ENCODE results near the gene TXNDC16. TPM values are rescaled to one million over a fixed set of nuclear protein-coding genes. Genes with fewer than 3 reads are reported as not detected.

Gene TXNDC16
- total RNA-seq, 2 experiments from 2014 or later = 10.5 to 12.0 TPM

GRCh38 chr14:52430474-52430873, 121.8 kb downstream of the TXNDC16 start:
- Mint-ChIP-seq H3K4me1 (no peaks in the 10 kb centered on the region), H3K27ac (no peak overlapping the region), H3K27me3 (no peaks in the 10 kb centered on the region), H3K9me3 (no peaks in the 10 kb centered on the region), H3K4me3 (no peak overlapping the region), H3K36me3 (ENCODE audit: low read depth) (peaks cover 46% of the 10 kb centered on the region)
- ChIA-PET CTCF (no interaction called here), POLR2A (no interaction called here)
- no peak for DNase-seq

GRCh38 chr14:52429451-52429850, 122.9 kb downstream of the TXNDC16 start:
- Mint-ChIP-seq H3K4me3 (no peak overlapping the region), H3K27ac (no peak overlapping the region), H3K27me3 (no peaks in the 10 kb centered on the region), H3K4me1 (no peaks in the 10 kb centered on the region), H3K9me3 (no peaks in the 10 kb centered on the region), H3K36me3 (ENCODE audit: low read depth) (peaks cover 42% of the 10 kb centered on the region)
- ChIA-PET CTCF (no interaction called here), POLR2A (no interaction called here)
- no peak for DNase-seq

- no peak for DNase-seq
- CTCF ChIA-PET = interaction anchor here (0.6 kb wide), 1 partner anchor 124 kb away, joined by 7 read pairs; no protein-coding TSS in a partner anchor
- H3K9me3 Mint-ChIP-seq = no peaks in the 10 kb centered on the region
Observed at GRCh38 chr14:52427460-52427859, 124.8 kb downstream of the TXNDC16 start.

GRCh38 chr14:52422650-52423356, 129.5 kb downstream of the TXNDC16 start:
- peaks cover 6% of the 10 kb centered on the region for H3K4me1 Mint-ChIP-seq
- no peak for DNase-seq
- H3K27me3 Mint-ChIP-seq = peaks cover 3% of the 10 kb centered on the region
- peaks cover 20% of the 10 kb centered on the region for H3K36me3 Mint-ChIP-seq (ENCODE audit: low read depth)
- H3K9me3 Mint-ChIP-seq = peaks cover 3% of the 10 kb centered on the region
- H3K4me3 Mint-ChIP-seq = no peak overlapping the region
- ChIA-PET CTCF (interaction anchor here (0.8 kb wide), 1 partner anchor 100 kb away, joined by 3 read pairs; no protein-coding TSS in a partner anchor), POLR2A (no interaction called here)
- H3K27ac Mint-ChIP-seq = no peak overlapping the region

More at GRCh38 chr14:52427460-52427859, 124.8 kb downstream of the TXNDC16 start:
- Mint-ChIP-seq H3K27me3 (no peaks in the 10 kb centered on the region), H3K27ac (no peak overlapping the region), H3K4me3 (no peak overlapping the region), H3K4me1 (no peaks in the 10 kb centered on the region), H3K36me3 (ENCODE audit: low read depth) (peaks cover 41% of the 10 kb centered on the region)
- POLR2A ChIA-PET = interaction anchor here (0.8 kb wide), 1 partner anchor 114 kb away, joined by 4 read pairs; no protein-coding TSS in a partner anchor

GRCh38 chr14:52417139-52417538, 135.2 kb downstream of the TXNDC16 start:
- H3K4me1 Mint-ChIP-seq = peaks cover 33% of the 10 kb centered on the region
- POLR2A ChIA-PET = no interaction called here
- peaks cover 3% of the 10 kb centered on the region for H3K27me3 Mint-ChIP-seq
- no peak overlapping the region for H3K4me3 Mint-ChIP-seq
- H3K36me3 Mint-ChIP-seq (ENCODE audit: low read depth) = peaks cover 29% of the 10 kb centered on the region
- H3K9me3 Mint-ChIP-seq = peaks cover 8% of the 10 kb centered on the region
- CTCF ChIA-PET = interaction anchor here (0.6 to 3.4 kb wide), 3 partner anchors 11 to 678 kb away, joined by 3 to 8 read pairs (median 4); no protein-coding TSS in a partner anchor
- no peak overlapping the region for H3K27ac Mint-ChIP-seq
- DNase-seq = no peak

- Mint-ChIP-seq H3K4me1 (peaks cover 39% of the 10 kb centered on the region), H3K4me3 (peak overlapping the region; percentile 49), H3K27me3 (peaks cover 3% of the 10 kb centered on the region), H3K36me3 (ENCODE audit: low read depth) (peaks cover 24% of the 10 kb centered on the region), H3K27ac (peak overlapping the region; percentile 74), H3K9me3 (peaks cover 5% of the 10 kb centered on the region)
- ChIA-PET CTCF (no interaction called here), POLR2A (no interaction called here)
- no peak for DNase-seq
Observed at GRCh38 chr14:52413729-52414408, 138.4 kb downstream of the TXNDC16 start.

GRCh38 chr14:52412426-52412825, 139.9 kb downstream of the TXNDC16 start:
- ChIA-PET CTCF (interaction anchor here (1.1 to 2.1 kb wide), 3 partner anchors 9 to 63 kb away, joined by 3 to 8 read pairs (median 6); no protein-coding TSS in a partner anchor), POLR2A (interaction anchor here (1.1 kb wide), 1 partner anchor 105 kb away, joined by 3 read pairs; no protein-coding TSS in a partner anchor)
- no peak for DNase-seq
- H3K36me3 Mint-ChIP-seq (ENCODE audit: low read depth) = peaks cover 24% of the 10 kb centered on the region
- H3K4me1 Mint-ChIP-seq = peaks cover 36% of the 10 kb centered on the region
- H3K27ac Mint-ChIP-seq = no peak overlapping the region
- peaks cover 5% of the 10 kb centered on the region for H3K9me3 Mint-ChIP-seq
- peaks cover 6% of the 10 kb centered on the region for H3K27me3 Mint-ChIP-seq
- H3K4me3 Mint-ChIP-seq = no peak overlapping the region

- POLR2A ChIA-PET = no interaction called here
- no peak for DNase-seq
- Mint-ChIP-seq H3K27ac (no peak overlapping the region), H3K27me3 (peaks cover 17% of the 10 kb centered on the region), H3K9me3 (peaks cover 12% of the 10 kb centered on the region), H3K4me3 (no peak overlapping the region), H3K36me3 (ENCODE audit: low read depth) (peaks cover 28% of the 10 kb centered on the region), H3K4me1 (peaks cover 61% of the 10 kb centered on the region)
- CTCF ChIA-PET = interaction anchor here (0.8 to 2.9 kb wide), 4 partner anchors 8 to 147 kb away, joined by 3 to 10 read pairs (median 6); partner anchors contain the start of genes GPR137C and TXNDC16
Observed at GRCh38 chr14:52405314-52405713, 147.0 kb downstream of the TXNDC16 start.

- H3K27me3 Mint-ChIP-seq = peaks cover 14% of the 10 kb centered on the region
- DNase-seq = peak; percentile 13
- POLR2A ChIA-PET = no interaction called here
- H3K4me3 Mint-ChIP-seq = no peak overlapping the region
- no peak overlapping the region for H3K27ac Mint-ChIP-seq
- CTCF ChIA-PET = interaction anchor here (0.7 to 2.4 kb wide), 5 partner anchors 8 to 665 kb away, joined by 3 to 8 read pairs (median 3); no protein-coding TSS in a partner anchor
- H3K9me3 Mint-ChIP-seq = peaks cover 20% of the 10 kb centered on the region
- peaks cover 66% of the 10 kb centered on the region for H3K4me1 Mint-ChIP-seq
- H3K36me3 Mint-ChIP-seq (ENCODE audit: low read depth) = peaks cover 33% of the 10 kb centered on the region
Observed at GRCh38 chr14:52402812-52403526, 149.3 kb downstream of the TXNDC16 start.

- POLR2A ChIA-PET = interaction anchor here (0.5 kb wide), 1 partner anchor 14 kb away, joined by 3 read pairs; no protein-coding TSS in a partner anchor
- peak; percentile 53 for DNase-seq
- CTCF ChIA-PET = interaction anchor here (0.6 to 1.5 kb wide), 6 partner anchors 10 to 101 kb away, joined by 3 to 6 read pairs (median 4); no protein-coding TSS in a partner anchor
- H3K27ac Mint-ChIP-seq = peak overlapping the region; percentile 41
- H3K4me1 Mint-ChIP-seq = peaks cover 70% of the 10 kb centered on the region
- peaks cover 41% of the 10 kb centered on the region for H3K36me3 Mint-ChIP-seq (ENCODE audit: low read depth)
- peaks cover 26% of the 10 kb centered on the region for H3K27me3 Mint-ChIP-seq
- H3K9me3 Mint-ChIP-seq = peaks cover 31% of the 10 kb centered on the region
- peak overlapping the region; percentile 1 for H3K4me3 Mint-ChIP-seq
Observed at GRCh38 chr14:52400846-52401245, 151.5 kb downstream of the TXNDC16 start.

- ChIA-PET CTCF (interaction anchor here (1.4 to 1.5 kb wide), 3 partner anchors 13 to 100 kb away, joined by 4 to 6 read pairs (median 4); no protein-coding TSS in a partner anchor), POLR2A (no interaction called here)
- peak overlapping the region; percentile 41 for H3K27ac Mint-ChIP-seq
- H3K4me1 Mint-ChIP-seq = peaks cover 67% of the 10 kb centered on the region
- H3K9me3 Mint-ChIP-seq = peaks cover 36% of the 10 kb centered on the region
- H3K4me3 Mint-ChIP-seq = peak overlapping the region; percentile 1
- H3K27me3 Mint-ChIP-seq = peaks cover 28% of the 10 kb centered on the region
- DNase-seq = no peak
- peaks cover 42% of the 10 kb centered on the region for H3K36me3 Mint-ChIP-seq (ENCODE audit: low read depth)
Observed at GRCh38 chr14:52399921-52400595, 152.2 kb downstream of the TXNDC16 start.

GRCh38 chr14:52399104-52399503, 153.2 kb downstream of the TXNDC16 start:
- peaks cover 61% of the 10 kb centered on the region for H3K4me1 Mint-ChIP-seq
- ChIA-PET POLR2A (no interaction called here), CTCF (interaction anchor here (1.5 kb wide), 1 partner anchor 56 kb away, joined by 4 read pairs; no protein-coding TSS in a partner anchor)
- peaks cover 21% of the 10 kb centered on the region for H3K27me3 Mint-ChIP-seq
- H3K9me3 Mint-ChIP-seq = peaks cover 31% of the 10 kb centered on the region
- H3K27ac Mint-ChIP-seq = no peak overlapping the region
- peaks cover 35% of the 10 kb centered on the region for H3K36me3 Mint-ChIP-seq (ENCODE audit: low read depth)
- no peak overlapping the region for H3K4me3 Mint-ChIP-seq
- no peak for DNase-seq

Data from activated CD4-positive, alpha-beta T cell treated with anti-CD3 and anti-CD28 coated beads, Interleukin-2, amount 10 ng/mL, durations not matched to agents 7 days and 5 days (primary cell).